Suprapubic skin (tissue), 4 donors: Measurements from ENCODE around the gene MAML2. TPM values are rescaled to one million over a fixed set of nuclear protein-coding genes. Genes with fewer than 3 reads are reported as not detected.

Source experiments
- DNase-seq, 2 donors: peaks; one replicate each; pipeline ENCODE4 v3.0.0-alpha.2; 2019; ENCODE audit warnings: low spot score in 2 of 2
- H3K27ac ChIP-seq: fragments of 200-600 bp; sonication (generic); one replicate; pipeline ENCODE4 v1.5.1; 2019
- H3K27me3 ChIP-seq: fragments of 200-600 bp; sonication (generic); one replicate; pipeline ENCODE4 v1.5.1; 2019
- H3K36me3 ChIP-seq: fragments of 200-600 bp; sonication (generic); one replicate; pipeline ENCODE4 v1.5.1; 2019
- H3K4me1 ChIP-seq: fragments of 200-600 bp; sonication (generic); one replicate; pipeline ENCODE4 v1.5.1; 2019
- H3K4me3 ChIP-seq: fragments of 200-600 bp; sonication (generic); one replicate; pipeline ENCODE4 v1.5.1; 2019; ENCODE audit warnings: mild to moderate bottlenecking
- H3K9me3 ChIP-seq: fragments of 200-600 bp; sonication (generic); one replicate; pipeline ENCODE4 v1.5.1; 2019
- EP300 ChIP-seq: sonication (generic); formaldehyde crosslinking; IDR thresholded peaks from one replicate; pipeline ENCODE4 v1.6.1; 2017; ENCODE audit warnings: antibody characterized with exemption
- POLR2A ChIP-seq, 2 donors: fragments of 450-650 bp; IDR thresholded peaks; one replicate each; pipeline ENCODE4 v1.6.1; 2017; ENCODE audit warnings: antibody characterized with exemption in 2 of 2, mild to moderate bottlenecking in 2 of 2, moderate library complexity in 2 of 2
- POLR2AphosphoS5 ChIP-seq, 3 donors: sonication (generic); formaldehyde crosslinking; IDR thresholded peaks; one replicate each; pipeline ENCODE4 v1.6.1; 2017; ENCODE audit warnings: antibody characterized with exemption in 3 of 3
- WGBS: methylation state at CpG from one replicate; pipeline ENCODE4 v1.1.5; 2018; 5-methylcytosine and 5-hydroxymethylcytosine counted together
- total RNA-seq, 4 donors: library from RNA; depleted of rRNA; stranded (reverse); fragments of >200 nt; gene quantifications; one replicate each; pipeline ENCODE4 v1.1.0, GENCODE V29; 2016
- TF ChIP-seq, protein P1 (sequence below), 2 donors: fragments of 200-600 bp in 1 of 2; fragments of 450-650 bp in 1 of 2; sonication (generic) in 1 of 2; IDR thresholded peaks; one replicate each; pipeline ENCODE4 v1.5.1; 2016 to 2019; ENCODE audit warnings: antibody characterized with exemption in 2 of 2, mild to moderate bottlenecking in 1 of 2, moderate library complexity in 1 of 2

The MAML2 gene
- total RNA-seq, 4 donors from 2014 or later = 24.9 to 44.4 (median 30.9) TPM

DNA sequence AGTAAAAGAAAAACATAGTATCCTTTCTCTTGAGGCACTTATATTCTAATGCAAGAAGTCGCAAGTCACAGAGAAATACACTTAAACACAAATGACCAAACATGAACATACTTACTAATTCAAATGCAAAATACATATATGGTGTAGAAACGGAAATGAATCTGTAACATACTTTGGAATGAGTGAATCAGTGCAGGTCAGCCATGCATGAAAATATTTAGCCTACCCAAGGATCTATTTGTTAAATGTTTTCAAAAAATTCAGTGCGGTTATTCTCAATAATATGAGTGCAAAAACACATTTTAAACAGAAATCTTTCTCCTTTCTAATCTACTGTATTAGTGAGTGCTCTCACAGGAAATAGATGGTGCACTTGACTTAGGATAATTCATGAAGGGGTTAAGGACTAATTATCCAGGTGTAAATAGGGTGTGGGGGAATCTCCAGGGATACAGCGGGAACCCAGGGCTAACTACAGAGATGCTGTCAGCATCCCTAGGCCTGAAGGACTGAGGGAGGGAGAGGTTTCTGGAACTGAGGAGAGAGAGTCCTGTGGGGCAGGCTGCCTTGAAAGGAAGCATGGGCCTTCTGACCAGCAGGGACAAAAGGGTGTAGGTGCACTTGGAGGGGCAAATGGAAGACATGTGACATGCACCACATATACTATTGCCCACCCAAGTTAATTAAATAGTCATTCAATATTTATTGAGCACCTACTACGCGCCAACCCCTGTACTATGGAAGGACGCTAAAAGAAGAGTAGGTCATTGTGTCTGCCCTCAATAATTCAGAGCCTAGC, 139.2 kb downstream of the MAML2 start:
- Histone ChIP-seq H3K4me1 (peaks cover 58% of the 10 kb centered on the region), H3K4me3 (no peak overlapping the region), H3K9me3 (no peaks in the 10 kb centered on the region), H3K36me3 (no peaks in the 10 kb centered on the region), H3K27me3 (no peaks in the 10 kb centered on the region), H3K27ac (peak overlapping the region; percentile 4)
- TF ChIP-seq EP300 = no peak
- TF ChIP-seq POLR2A (IDR thresholded peaks at IDR 0.05) = no peak
- TF ChIP-seq, protein P1, sequence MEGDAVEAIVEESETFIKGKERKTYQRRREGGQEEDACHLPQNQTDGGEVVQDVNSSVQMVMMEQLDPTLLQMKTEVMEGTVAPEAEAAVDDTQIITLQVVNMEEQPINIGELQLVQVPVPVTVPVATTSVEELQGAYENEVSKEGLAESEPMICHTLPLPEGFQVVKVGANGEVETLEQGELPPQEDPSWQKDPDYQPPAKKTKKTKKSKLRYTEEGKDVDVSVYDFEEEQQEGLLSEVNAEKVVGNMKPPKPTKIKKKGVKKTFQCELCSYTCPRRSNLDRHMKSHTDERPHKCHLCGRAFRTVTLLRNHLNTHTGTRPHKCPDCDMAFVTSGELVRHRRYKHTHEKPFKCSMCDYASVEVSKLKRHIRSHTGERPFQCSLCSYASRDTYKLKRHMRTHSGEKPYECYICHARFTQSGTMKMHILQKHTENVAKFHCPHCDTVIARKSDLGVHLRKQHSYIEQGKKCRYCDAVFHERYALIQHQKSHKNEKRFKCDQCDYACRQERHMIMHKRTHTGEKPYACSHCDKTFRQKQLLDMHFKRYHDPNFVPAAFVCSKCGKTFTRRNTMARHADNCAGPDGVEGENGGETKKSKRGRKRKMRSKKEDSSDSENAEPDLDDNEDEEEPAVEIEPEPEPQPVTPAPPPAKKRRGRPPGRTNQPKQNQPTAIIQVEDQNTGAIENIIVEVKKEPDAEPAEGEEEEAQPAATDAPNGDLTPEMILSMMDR (IDR thresholded peaks at IDR 0.05) = no peak
- no peak for TF ChIP-seq POLR2AphosphoS5 (IDR thresholded peaks at IDR 0.05)
- DNase-seq = no peak
- WGBS = 89% methylated on average over 7 of the region's 7 CpGs

DNA sequence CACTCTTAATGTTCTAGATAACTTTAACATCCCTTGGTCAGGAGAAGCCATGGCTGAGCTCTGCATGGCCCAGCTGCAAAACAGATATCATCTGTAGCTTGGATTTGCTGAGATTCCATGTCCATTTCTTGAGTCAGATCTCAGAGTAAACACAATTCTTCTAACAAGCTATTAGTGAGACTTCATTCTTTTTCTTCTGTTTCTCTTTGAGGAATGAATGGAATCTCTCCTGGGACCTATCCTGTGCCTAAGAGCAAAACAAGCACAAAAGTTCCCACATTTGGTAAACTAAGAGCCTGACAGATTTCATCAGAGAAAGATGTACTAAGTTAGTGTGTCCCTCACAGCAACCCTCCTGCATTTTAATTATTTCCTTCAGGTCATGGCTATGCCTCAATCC, 142.8 kb downstream of the MAML2 start:
- no peaks in the 10 kb centered on the region for H3K9me3 ChIP-seq
- H3K27me3 ChIP-seq = no peaks in the 10 kb centered on the region
- H3K4me1 ChIP-seq = peaks cover 35% of the 10 kb centered on the region
- no peaks in the 10 kb centered on the region for H3K36me3 ChIP-seq
- peak overlapping the region; percentile 75 for H3K27ac ChIP-seq
- TF ChIP-seq, protein P1 (IDR thresholded peaks at IDR 0.05) = no peak
- no peak for DNase-seq
- no peak overlapping the region for H3K4me3 ChIP-seq

DNA sequence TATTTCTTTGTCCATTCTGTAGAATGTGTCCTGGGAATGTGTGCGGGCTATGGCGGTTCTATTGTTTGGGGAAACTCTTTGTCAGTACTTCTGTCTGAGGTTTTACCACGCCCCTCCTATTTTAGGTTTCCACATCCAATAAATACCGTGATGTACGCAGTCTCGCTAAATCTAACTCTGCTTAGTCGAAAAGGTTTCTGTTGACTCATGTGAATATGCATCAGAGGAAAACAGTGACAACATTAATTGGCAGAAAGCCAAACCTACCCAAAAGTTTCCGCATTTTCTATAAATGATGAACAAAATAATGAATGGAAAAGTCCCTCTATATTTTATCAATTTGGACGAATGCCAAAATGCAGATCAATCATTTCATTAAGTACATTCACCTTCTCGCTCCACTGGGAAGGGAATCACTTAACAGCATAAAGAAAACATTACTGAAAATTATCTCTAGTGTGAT, 143.4 kb downstream of the MAML2 start:
- Histone ChIP-seq H3K27me3 (no peaks in the 10 kb centered on the region), H3K4me3 (no peak overlapping the region), H3K4me1 (peaks cover 33% of the 10 kb centered on the region), H3K9me3 (no peaks in the 10 kb centered on the region), H3K27ac (peak overlapping the region; percentile 75), H3K36me3 (no peaks in the 10 kb centered on the region)
- 40% methylated on average over 10 of the region's 10 CpGs for WGBS
- no peak for DNase-seq
- TF ChIP-seq POLR2AphosphoS5 (IDR thresholded peaks at IDR 0.05) = peak in 1 of 3 donors; percentile 33
- TF ChIP-seq POLR2A (IDR thresholded peaks at IDR 0.05) = no peak
- TF ChIP-seq EP300 = no peak

DNA sequence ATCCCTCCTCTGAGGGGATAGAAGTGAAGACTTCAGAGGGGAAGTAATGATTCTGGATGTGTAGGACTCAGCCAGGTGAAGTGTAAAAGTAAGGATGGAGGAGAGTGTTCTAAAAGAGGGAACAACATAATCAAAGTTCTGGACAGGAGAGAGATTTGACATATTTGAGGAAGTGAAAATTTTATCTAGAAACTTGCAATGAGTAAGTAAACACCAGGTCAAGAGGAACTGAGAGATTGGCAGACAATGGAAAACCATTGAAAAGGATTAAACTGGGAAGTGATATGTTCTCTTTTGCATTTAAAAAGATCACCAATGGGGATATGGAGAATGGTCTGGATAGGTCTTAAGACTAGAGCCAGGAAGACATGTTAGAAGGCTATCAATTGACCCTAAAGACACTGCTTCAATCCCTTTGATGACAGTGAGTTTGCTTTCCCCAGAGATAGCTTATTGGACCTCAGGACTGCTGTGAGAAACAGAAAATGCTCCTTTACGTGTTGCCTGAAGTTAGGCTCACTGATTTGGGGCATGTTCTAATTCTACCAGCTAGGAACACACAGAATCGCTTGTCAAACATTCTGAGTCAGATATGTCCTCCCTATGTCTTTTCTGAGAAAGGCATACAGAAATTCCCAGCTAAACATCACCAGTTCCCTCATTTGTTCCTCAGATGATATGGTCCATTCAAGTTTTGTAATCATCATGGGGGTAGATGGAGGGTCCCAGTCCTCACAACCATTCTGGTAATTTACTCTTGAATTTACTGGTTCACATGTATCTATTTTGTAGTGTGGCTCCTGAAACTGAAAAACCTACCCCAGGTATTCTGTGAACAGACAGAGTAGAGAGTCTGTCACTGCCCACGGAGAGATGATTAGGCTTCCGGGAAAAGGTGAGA, 144.9 kb downstream of the MAML2 start:
- Histone ChIP-seq H3K27ac (no peak overlapping the region), H3K4me3 (no peak overlapping the region), H3K27me3 (no peaks in the 10 kb centered on the region), H3K4me1 (peaks cover 40% of the 10 kb centered on the region), H3K36me3 (no peaks in the 10 kb centered on the region), H3K9me3 (no peaks in the 10 kb centered on the region)
- 95% methylated on average over 4 of the region's 4 CpGs for WGBS
- TF ChIP-seq, protein P1 (IDR thresholded peaks at IDR 0.05) = no peak
- TF ChIP-seq EP300 (no peak), POLR2AphosphoS5 (IDR thresholded peaks at IDR 0.05) (no peak), POLR2A (IDR thresholded peaks at IDR 0.05) (no peak)
- no peak for DNase-seq

DNA sequence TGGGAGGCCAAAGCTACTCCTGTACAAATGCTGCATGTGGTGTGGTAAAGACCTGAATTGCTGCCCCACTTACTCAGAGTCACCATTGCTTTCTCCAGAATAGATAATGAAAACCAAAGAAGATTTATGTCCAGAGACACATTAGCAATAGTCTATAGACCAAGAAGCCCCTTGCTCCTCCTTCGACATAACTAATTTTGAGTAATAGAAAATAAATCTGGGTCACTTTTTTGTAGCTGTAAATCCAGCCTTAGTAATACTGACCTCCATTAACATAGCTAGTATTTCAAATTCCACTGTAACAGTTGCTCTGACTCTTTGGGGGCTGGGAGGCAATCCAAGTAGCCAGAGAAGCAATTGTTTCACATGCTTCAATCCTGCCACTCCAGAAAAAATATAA, 145.9 kb downstream of the MAML2 start:
- TF ChIP-seq, protein P1 (IDR thresholded peaks at IDR 0.05) = no peak
- TF ChIP-seq POLR2A (IDR thresholded peaks at IDR 0.05) = no peak
- no peak for TF ChIP-seq POLR2AphosphoS5 (IDR thresholded peaks at IDR 0.05)
- TF ChIP-seq EP300 = no peak
- H3K4me3 ChIP-seq = no peak overlapping the region
- H3K4me1 ChIP-seq = peaks cover 40% of the 10 kb centered on the region
- H3K9me3 ChIP-seq = no peaks in the 10 kb centered on the region
- H3K27ac ChIP-seq = no peak overlapping the region
- no peaks in the 10 kb centered on the region for H3K27me3 ChIP-seq
- 82% methylated on average over 1 of the region's 1 CpG for WGBS
- no peaks in the 10 kb centered on the region for H3K36me3 ChIP-seq
- no peak for DNase-seq
